ENCODE data around the gene ADCY3.

ADCY3 gene

DNA sequence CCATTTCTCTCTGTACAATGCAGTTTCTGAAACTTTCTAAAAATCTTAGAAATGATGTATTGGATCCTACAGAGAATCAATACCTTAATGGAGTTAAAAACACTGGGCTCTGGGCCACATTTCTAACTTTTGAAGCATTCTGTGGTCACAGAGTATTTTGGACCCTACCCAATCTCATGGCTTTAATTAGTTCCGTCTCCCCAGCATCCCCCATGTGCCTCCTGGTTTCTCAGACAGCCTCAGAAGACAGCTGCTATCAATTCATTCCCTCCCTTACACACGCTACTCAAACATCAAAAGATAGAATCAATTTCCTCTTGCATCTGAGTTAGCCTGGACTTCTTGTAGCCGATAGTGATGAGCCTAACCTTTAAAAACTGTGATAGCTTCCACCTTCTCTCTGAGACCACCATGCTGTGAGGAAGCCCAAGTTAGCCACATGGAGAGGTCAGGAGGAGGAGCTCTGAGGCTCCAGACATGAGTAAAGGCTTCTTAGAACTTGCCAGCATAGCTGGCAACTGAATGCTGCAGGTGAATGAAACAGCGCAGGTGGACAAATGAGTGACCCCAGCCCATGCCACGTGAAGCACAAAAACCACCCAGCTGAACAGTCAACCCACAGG is 10.4 kb downstream of the ADCY3 start:
- DNase-seq (ENCODE audit: low read depth): no peak
- H3K4me3 ChIP-seq (ENCODE audit: low read depth, low read length): no peak overlapping the region

- DNase-seq (ENCODE audit: low read depth): no peak
- no peak overlapping the region for H3K4me3 ChIP-seq (ENCODE audit: low read depth, low read length)
Observed at GRCh38 chr2:24908461-24908901, 11.6 kb downstream of the ADCY3 start.

DNA sequence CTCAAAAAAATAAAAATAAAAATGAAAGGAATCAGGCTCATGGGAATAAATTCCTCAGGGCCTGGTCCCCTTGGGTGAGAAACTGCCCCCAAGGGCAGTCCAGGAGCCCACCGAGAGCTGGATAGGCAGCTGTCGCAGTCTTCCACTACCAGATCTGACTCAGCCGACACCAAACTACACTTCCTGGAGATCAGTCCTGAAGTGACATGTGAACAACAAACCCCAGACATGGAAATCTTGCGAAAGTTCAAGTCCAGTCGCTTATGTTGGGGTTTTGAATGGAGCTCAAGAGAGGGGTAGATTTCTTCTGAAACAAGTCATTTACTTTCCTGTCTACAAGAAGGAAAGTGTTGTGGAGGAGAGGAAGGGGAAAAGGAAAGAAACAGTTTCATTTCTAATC is 12.9 kb downstream of the ADCY3 start:
- no peak overlapping the region for H3K4me3 ChIP-seq (ENCODE audit: low read depth, low read length)
- no peak for DNase-seq (ENCODE audit: low read depth)

GRCh38 chr2:24906466-24906865 is 13.6 kb downstream of the ADCY3 start:
- no peak overlapping the region for H3K4me3 ChIP-seq (ENCODE audit: low read depth, low read length)
- no peak for DNase-seq (ENCODE audit: low read depth)

DNA sequence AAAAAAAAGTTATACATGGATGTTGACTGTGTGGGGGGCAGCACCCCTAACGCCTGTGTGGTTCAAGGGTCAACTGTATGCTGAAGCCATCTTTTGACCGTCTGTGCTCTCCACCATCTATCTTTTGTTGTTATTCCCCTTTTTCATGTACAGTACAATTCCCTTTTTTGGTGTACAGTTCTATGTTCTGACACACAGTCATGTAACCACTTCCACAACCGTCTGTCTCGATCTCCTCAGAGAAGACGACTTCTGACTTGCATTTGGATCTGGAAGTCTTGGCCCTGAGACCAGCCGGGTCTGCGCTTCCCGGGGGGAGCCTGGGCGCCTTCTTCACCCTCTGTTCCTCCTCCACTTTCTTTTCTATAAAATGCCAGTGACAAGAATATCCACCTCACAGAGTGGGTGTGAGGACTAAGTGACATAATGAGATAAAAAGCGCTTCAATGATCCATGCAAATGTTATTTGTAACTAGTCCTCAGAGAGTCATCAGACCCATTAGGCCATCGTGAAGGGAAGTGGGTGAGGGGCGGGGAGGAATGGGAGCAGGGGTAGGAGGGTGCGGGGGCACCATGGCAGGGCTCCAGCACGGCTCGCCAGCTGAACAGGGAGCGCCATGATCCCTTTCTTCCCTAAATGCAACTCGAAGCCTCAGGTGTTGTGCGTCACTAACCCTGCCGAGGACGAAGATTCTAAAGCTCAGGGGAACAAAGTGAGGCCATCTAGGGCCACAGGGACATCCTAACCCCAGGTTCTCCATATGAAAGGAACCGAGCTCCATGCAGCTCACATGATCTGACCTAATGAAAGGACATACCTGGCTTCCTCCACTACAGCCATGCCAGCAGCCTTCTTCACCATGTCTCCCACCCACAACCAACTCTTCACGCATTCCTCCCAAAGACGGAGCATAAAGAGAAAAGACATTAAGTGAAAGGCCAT is 16.6 kb downstream of the ADCY3 start:
- no peak overlapping the region for H3K4me3 ChIP-seq (ENCODE audit: low read depth, low read length)
- DNase-seq (ENCODE audit: low read depth): no peak

GRCh38 chr2:24899361-24899910 is 20.6 kb downstream of the ADCY3 start:
- DNase-seq (ENCODE audit: low read depth): no peak
- H3K4me3 ChIP-seq (ENCODE audit: low read depth, low read length): no peak overlapping the region

GRCh38 chr2:24898122-24899109 is 21.6 kb downstream of the ADCY3 start:
- no peak overlapping the region for H3K4me3 ChIP-seq (ENCODE audit: low read depth, low read length)
- no peak for DNase-seq (ENCODE audit: low read depth)

DNA sequence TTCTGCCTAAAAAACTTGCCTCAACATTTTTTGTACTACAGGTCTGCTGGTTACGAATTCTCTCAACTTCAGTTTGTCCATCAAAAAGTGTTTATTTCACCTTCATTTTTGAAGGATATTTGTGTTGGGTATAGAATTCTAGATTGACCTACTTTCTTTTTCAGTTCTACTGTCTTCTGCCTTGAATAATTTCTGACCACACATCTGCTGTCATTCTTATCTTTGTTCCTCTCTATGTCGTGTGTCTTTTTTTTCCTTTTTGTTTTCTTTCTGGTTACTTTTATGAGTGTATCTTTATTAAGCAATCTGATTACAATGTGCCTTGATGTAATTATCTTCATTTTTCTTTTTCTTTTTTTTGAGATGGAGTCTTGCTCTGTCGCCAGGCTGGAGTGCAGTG is 25.3 kb downstream of the ADCY3 start:
- no peak overlapping the region for H3K4me3 ChIP-seq (ENCODE audit: low read depth, low read length)
- no peak for DNase-seq (ENCODE audit: low read depth)

DNA sequence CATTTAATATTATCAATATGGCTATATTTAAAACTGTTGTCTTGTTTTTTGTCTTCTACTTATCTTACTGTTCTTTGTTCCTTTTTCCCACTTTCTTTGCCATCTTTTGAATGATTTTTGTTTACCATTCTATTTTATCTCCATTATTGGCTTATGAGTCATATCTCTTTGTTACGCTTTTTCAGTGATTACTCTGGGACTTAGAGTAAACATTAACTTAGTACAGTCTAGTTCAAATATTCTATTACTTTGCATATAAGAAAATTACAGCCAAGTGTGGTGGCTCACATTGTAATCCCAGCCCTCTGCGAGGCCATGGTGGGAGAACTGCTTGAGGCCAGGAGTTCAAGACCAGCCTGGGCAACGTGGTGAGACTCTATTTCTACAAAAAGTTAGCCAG is 26.1 kb downstream of the ADCY3 start:
- no peak for DNase-seq (ENCODE audit: low read depth)
- H3K4me3 ChIP-seq (ENCODE audit: low read depth, low read length): no peak overlapping the region

GRCh38 chr2:24892928-24893327 is 27.1 kb downstream of the ADCY3 start:
- DNase-seq (ENCODE audit: low read depth): no peak

DNA sequence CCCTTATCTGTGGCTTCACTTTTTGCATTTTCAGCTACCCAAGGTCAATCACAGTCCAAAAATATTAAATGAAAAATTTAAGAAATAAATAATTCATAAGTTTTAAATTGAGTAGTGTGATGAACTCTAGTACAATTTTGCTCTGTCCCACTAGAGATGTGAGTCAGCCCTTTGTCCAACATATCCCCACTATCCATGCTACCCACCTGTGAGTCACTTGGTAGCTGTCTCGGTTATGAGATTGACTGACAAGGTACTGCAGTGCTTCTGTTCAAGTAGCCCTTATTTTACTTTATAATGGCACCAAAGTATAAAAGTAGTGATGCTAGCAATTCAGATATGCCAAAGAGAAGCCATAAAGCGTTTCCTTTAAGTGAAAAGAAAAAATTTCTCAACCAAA is 28.8 kb downstream of the ADCY3 start:
- H3K4me3 ChIP-seq (ENCODE audit: low read depth, low read length): no peak overlapping the region
- DNase-seq (ENCODE audit: low read depth): no peak

More at GRCh38 chr2:24892928-24893327, 27.1 kb downstream of the ADCY3 start:
- no peak overlapping the region for H3K4me3 ChIP-seq (ENCODE audit: low read depth, low read length)

- H3K4me3 ChIP-seq (ENCODE audit: low read depth, low read length): no peak overlapping the region
- DNase-seq (ENCODE audit: low read depth): no peak
Observed at GRCh38 chr2:24889221-24889620, 30.8 kb downstream of the ADCY3 start.

GRCh38 chr2:24888177-24888576 is 31.9 kb downstream of the ADCY3 start:
- H3K4me3 ChIP-seq (ENCODE audit: low read depth, low read length): no peak overlapping the region
- DNase-seq (ENCODE audit: low read depth): no peak

DNA sequence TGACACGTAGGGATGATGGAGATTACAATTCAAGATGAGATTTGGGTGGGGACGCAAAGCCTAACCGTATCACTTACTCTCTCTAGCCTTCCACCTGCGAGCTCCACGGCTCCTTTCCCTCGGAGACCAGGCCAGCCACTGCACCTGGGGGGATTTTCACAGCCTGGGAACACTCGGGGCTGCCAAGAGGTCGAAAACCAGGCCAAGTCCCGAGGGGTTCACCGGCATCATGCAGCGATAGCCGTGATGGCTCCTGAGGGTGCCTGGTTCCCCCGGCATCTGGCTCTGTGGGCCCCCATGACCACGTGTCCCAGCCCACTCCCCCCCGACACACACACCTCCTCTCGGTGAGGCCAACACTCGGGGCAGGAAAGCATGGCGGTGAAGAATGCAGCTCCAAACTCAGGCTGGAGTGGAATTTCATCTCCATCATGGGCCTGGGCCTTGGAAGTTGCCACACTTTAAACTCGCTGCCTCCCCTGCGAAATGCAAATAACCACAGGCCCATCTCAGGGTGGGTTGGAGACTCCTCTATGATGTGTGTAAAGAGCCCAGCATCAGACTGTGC is 32.6 kb downstream of the ADCY3 start:
- no peak overlapping the region for H3K4me3 ChIP-seq (ENCODE audit: low read depth, low read length)
- no peak for DNase-seq (ENCODE audit: low read depth)

GRCh38 chr2:24886691-24887304 is 33.2 kb downstream of the ADCY3 start:
- no peak overlapping the region for H3K4me3 ChIP-seq (ENCODE audit: low read depth, low read length)
- DNase-seq (ENCODE audit: low read depth): no peak

DNA sequence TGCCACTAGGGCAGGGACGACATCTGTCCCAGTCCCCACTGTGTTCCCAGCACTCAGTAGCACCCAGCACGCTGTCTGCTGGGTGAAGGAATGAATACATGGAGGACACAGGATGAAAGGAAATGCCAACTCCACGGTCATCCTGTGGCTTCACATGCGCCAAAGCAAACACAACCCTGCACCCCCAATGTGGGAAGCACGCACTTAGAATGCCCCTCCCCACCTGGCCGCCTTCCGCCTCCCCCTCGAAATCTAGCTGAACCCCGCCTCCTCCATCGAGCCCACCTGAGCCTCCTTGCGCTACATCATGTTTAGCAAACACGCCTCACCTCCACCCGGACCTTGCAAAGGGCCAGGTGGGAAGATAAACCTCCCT is 33.9 kb downstream of the ADCY3 start:
- DNase-seq (ENCODE audit: low read depth): no peak
- no peak overlapping the region for H3K4me3 ChIP-seq (ENCODE audit: low read depth, low read length)

- no peak overlapping the region for H3K4me3 ChIP-seq (ENCODE audit: low read depth, low read length)
- no peak for DNase-seq (ENCODE audit: low read depth)
Observed at GRCh38 chr2:24885221-24886125, 34.6 kb downstream of the ADCY3 start.

- no peak for DNase-seq (ENCODE audit: low read depth)
- H3K4me3 ChIP-seq (ENCODE audit: low read depth, low read length): no peak overlapping the region
Observed at GRCh38 chr2:24883946-24884345, 36.1 kb downstream of the ADCY3 start.
